Fibroblast of villous mesenchyme (primary cell): ENCODE results near the gene SAP30. TPM values are rescaled to one million over a fixed set of nuclear protein-coding genes. Genes with fewer than 3 reads are reported as not detected.

Experiments
- DNase-seq: peaks from one replicate; pipeline ENCODE4 v3.0.0-alpha.2; 2010; ENCODE audit warnings: low read depth
- H3K4me3 ChIP-seq: 2 replicates; pipeline ENCODE4 v1.5.1; 2011; ENCODE audit warnings: low read depth, mild to moderate bottlenecking, low read length
- total RNA-seq: library from RNA; depleted of rRNA; stranded (reverse); fragments of >200 nt; gene quantifications from 2 replicates; pipeline ENCODE4 v1.2.3, GENCODE V29; 2012
- TF ChIP-seq, protein P1 (sequence below): IDR thresholded peaks from 2 replicates; pipeline ENCODE4 v1.5.1; 2012; ENCODE audit warnings: low read depth, mild to moderate bottlenecking, low read length; ENCODE audit not compliant: insufficient read depth

SAP30 gene
- total RNA-seq, 1 donor, result 21.2 TPM

DNA sequence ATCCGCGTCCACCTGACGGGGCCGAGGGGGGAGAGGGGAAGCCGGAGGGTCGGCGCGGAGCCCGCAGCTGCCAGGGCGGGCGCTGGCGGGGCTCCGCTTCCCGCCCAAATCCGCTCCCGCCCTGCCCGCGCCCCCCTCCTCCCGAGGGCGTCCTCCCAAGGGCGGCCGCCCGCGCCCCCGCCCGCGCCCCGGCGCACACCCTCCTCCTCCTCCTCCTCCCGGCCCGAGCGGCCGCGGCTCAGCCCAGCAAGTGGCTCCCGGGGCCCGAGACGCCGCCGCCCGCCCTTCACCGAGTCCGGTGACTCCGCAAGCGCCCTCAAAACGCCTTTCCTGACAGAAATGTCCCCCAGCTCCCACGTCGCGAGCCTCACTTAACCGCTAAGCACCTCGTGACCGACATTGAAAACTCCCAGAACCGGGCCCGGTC is 37.1 kb upstream of the SAP30 start:
- TF ChIP-seq, protein P1, sequence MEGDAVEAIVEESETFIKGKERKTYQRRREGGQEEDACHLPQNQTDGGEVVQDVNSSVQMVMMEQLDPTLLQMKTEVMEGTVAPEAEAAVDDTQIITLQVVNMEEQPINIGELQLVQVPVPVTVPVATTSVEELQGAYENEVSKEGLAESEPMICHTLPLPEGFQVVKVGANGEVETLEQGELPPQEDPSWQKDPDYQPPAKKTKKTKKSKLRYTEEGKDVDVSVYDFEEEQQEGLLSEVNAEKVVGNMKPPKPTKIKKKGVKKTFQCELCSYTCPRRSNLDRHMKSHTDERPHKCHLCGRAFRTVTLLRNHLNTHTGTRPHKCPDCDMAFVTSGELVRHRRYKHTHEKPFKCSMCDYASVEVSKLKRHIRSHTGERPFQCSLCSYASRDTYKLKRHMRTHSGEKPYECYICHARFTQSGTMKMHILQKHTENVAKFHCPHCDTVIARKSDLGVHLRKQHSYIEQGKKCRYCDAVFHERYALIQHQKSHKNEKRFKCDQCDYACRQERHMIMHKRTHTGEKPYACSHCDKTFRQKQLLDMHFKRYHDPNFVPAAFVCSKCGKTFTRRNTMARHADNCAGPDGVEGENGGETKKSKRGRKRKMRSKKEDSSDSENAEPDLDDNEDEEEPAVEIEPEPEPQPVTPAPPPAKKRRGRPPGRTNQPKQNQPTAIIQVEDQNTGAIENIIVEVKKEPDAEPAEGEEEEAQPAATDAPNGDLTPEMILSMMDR, result no peak
- DNase-seq, result no peak
- H3K4me3 ChIP-seq, result peak overlapping the region; percentile 92

DNA sequence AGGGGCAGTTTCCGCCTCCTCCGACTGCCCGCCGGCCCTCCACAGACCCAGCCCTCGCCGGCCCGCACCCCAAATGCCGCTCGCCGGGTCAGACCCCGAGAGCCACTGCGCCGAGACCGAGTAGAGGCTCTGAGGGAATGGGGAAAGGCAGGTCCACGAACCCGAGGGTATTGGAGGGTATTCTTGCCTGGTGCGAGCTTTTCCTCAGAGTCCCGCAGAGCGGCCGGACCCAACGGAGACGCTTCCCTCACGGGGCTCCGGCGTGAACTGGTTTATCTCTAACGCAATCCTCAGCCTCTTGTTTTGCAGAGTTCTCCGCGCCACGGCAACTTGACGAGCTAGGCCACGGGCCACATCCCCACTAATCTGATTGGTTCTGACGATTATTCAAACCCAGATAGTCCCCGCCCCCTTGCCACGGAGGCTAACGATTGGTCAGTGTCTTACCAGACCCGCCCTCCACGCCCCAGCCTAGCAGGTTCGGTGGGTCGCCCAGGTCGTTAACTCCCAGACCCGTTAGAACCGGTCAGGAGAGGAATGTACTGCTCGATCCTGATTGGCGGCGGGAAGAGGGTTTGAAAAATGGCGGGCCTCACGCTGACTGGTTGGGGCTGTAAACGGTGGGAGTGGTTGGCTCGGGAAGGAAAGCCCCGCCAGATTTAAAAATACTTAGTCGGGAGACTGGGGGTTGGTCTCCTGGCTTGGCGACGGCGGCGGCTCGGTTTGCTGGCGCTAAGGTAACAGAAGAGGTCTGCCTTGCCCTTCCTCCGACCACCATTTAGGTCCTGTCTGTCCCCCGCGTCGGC is 36.5 kb upstream of the SAP30 start, which contains the start of gene HMGB2:
HMGB2 (minus strand) TSS at position 274 of the 806 bp plus-strand sequence. CDS start 709 bp downstream, outside the sequence.
- TF ChIP-seq, protein P1, result no peak
- DNase-seq, result peak; percentile 100
- H3K4me3 ChIP-seq, result peak within 1 kb of the TSS; percentile 92

DNA sequence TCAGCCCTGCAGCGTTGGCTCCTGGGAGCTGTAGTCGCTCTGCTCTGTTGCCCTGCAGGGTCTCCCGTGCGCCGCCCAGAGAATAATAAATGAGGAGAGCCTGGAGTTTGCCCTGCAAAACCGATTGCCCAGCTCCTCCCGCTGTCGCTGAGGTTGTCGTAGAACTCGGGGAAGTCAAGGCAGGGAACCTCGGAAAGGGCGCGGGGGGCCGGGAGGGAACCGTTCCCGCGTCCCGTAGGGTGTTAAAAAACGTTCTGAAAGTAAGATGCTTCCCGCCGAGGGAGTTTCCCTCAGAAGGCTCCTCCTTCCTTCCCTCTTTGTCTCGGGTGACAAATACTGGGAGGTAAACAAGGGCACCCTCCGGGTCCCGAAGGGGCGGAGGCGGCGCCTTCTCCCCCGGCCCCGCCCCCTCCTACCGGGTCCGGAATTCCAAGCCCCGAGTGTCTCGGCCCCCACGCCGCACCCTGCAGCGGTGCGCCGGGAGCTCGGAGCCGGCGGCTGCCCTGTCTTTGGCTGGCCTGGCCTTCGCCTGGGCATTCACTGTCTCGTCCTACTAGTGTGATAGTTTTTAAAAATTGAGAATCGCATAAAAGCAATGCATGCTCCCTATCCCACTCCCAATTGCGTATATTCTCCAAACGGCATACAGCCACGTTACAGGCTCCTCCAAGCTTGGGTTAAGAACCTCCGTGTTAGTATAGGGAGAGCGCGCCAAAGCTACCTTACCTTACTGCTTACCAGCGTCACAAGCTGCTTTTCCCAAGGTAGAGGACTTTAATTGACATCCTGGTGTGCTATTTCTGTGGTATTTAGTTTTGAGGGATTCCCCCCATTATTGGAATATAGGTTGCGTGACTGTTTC is 35.6 kb upstream of the SAP30 start:
- TF ChIP-seq, protein P1, result no peak
- peak overlapping the region; percentile 92 for H3K4me3 ChIP-seq
- DNase-seq, result peak; percentile 72

DNA sequence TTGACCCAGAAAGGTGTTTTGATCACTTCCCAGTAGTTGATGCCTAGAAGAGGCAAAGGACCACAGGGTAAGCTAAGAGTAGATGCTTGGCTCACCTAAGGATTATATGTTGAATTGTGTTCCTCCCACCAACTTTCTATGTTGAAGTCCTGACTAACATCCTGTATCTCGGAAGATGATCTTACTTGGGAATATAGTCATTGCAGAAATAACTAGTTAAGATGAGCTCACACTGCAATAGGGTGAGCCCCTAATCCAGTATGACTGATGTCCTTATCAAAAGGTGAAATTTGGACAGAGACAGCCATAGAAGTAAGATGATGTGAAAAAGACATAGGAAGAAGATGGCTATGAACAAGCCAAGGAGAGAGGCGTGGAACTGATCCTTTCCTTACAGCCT is 33.3 kb upstream of the SAP30 start:
- TF ChIP-seq, protein P1, result no peak
- DNase-seq, result no peak
- no peak overlapping the region for H3K4me3 ChIP-seq

DNA sequence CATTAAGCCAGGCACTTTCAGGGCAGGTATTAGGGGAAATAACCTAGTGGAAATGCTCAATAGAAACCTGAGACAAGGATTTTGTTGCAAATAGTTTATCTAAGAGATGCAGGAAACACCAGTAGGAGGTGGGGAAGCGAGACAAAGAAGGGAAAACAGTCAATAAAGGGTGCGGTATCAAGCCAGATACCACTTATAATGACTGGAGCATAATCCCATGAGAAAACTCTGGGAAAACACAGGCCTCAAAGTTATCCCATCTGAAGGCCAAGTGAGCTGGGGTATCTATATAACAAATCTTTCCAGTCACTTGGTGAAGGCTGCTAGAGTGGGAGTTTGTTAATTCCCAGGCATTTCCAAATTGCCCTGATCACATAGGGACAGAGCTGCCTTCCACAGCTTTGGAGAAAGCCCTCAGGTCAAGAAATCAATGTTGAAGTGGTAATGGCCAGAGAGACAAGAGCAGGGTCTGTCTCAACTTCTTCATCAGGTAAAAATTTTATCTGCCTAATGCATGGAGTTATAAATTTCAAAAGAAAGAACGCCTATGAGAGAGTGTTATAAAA is 26.8 kb upstream of the SAP30 start:
- no peak overlapping the region for H3K4me3 ChIP-seq
- DNase-seq, result no peak
- TF ChIP-seq, protein P1, result no peak

DNA sequence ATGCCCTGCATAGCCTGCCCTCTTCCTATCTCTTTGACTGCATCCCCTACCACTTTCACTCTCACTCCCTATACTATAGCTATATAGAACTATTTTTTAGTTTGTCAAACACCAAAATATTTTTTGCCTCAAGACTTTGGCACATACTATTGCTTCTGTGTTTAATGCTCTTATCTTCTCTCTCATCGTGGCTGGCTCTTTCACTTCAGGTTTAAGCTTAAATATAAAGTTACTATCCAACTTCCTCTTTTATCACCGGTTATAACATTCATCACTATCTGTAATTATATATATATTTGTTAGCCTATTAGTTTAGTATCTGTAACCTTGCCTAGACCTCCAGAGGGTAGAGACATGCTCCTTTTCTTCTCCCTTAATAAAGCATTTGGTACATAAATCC is 25.1 kb upstream of the SAP30 start:
- H3K4me3 ChIP-seq, result no peak overlapping the region
- no peak for DNase-seq
- TF ChIP-seq, protein P1, result no peak
